Endodermal cell (in vitro differentiated cells): ENCODE data around the gene VTI1A. TPM values are rescaled to one million over a fixed set of nuclear protein-coding genes. Genes with fewer than 3 reads are reported as not detected.

Experiments used
- DNase-seq: peaks from one replicate; pipeline ENCODE4 v3.0.0-alpha.2; 2017
- H3K27ac ChIP-seq: 2 replicates; pipeline ENCODE4 v1.5.1; 2013; ENCODE audit warnings: mild to moderate bottlenecking, low read depth, low read length, moderate library complexity
- H3K27me3 ChIP-seq: 2 replicates; pipeline ENCODE4 v1.6.1; 2013; ENCODE audit warnings: mild to moderate bottlenecking, low read length, moderate library complexity; ENCODE audit not compliant: insufficient read depth, control insufficient read depth, poor library complexity, severe bottlenecking
- H3K36me3 ChIP-seq: 2 replicates; pipeline ENCODE4 v1.7.0; 2013; ENCODE audit warnings: mild to moderate bottlenecking, low read length, moderate library complexity; ENCODE audit not compliant: control insufficient read depth, insufficient read depth
- H3K4me1 ChIP-seq: one replicate; pipeline ENCODE4 v1.7.0; 2013; ENCODE audit warnings: low read length; ENCODE audit not compliant: control insufficient read depth, insufficient read depth
- H3K4me3 ChIP-seq: 2 replicates; pipeline ENCODE4 v1.5.1; 2013; ENCODE audit warnings: mild to moderate bottlenecking, low read length, moderate library complexity
- H3K9ac ChIP-seq: 2 replicates; pipeline ENCODE4 v1.6.1; 2013; ENCODE audit warnings: mild to moderate bottlenecking, low read length, moderate library complexity; ENCODE audit not compliant: poor library complexity, severe bottlenecking; ENCODE audit errors: extremely low read depth
- H3K9me3 ChIP-seq: 2 replicates; pipeline ENCODE4 v1.6.1; 2013; ENCODE audit warnings: mild to moderate bottlenecking, low read length, moderate library complexity; ENCODE audit not compliant: control insufficient read depth
- H3K27ac Mint-ChIP-seq: 2 replicates; pipeline ENCODE4 v1.8.0; 2020; ENCODE audit warnings: mixed read lengths
- H3K27me3 Mint-ChIP-seq: 2 replicates; pipeline ENCODE4 v1.8.0; 2021; ENCODE audit warnings: mild to moderate bottlenecking, mixed read lengths; ENCODE audit not compliant: insufficient read depth
- H3K36me3 Mint-ChIP-seq: 2 replicates; pipeline ENCODE4 v1.8.0; 2020; ENCODE audit warnings: low read depth, mixed read lengths
- H3K4me1 Mint-ChIP-seq: 2 replicates; pipeline ENCODE4 v1.8.0; 2020; ENCODE audit warnings: mixed read lengths
- H3K4me3 Mint-ChIP-seq: 2 replicates; pipeline ENCODE4 v1.8.0; 2020; ENCODE audit warnings: mild to moderate bottlenecking, moderate library complexity, mixed read lengths
- H3K9me3 Mint-ChIP-seq: 2 replicates; pipeline ENCODE4 v1.8.0; 2020; ENCODE audit warnings: mild to moderate bottlenecking, mixed read lengths
- WGBS, 2 experiments: methylation state at CpG; one replicate each; pipeline versions ENCODE4 v1.1.5 to v1.1.7; 2013; ENCODE audit warnings: missing lambda C conversion rate in 2 of 2, mixed read lengths in 1 of 2; ENCODE audit not compliant: insufficient coverage in 1 of 2, insufficient read length in 1 of 2; 5-methylcytosine and 5-hydroxymethylcytosine counted together
- total RNA-seq, 2 donors: library from RNA; stranded (reverse); fragmentation: NEBNext Ultra II Directional in 1 of 2; extraction: Animal tissue kit (Norgen Biotek cat#: 25700) in 1 of 2; gene quantifications; 2 replicates in 1 of 2; 3 replicates in 1 of 2; pipeline ENCODE4 v1.2.1, GENCODE V29; 2021
- TF ChIP-seq, protein P1 (sequence below): fragments of 200-600 bp; sonication (generic); conservative IDR thresholded peaks from 2 replicates; pipeline ENCODE4 v1.5.0; 2021; ENCODE audit warnings: antibody characterized with exemption, mild to moderate bottlenecking

Gene VTI1A
- total RNA-seq, 2 donors from 2014 or later = 27.0 to 29.9 TPM

- Mint-ChIP-seq H3K27me3 (no peaks in the 10 kb centered on the region), H3K27ac (no peak overlapping the region), H3K9me3 (no peaks in the 10 kb centered on the region), H3K4me3 (no peak overlapping the region), H3K4me1 (no peaks in the 10 kb centered on the region), H3K36me3 (peaks cover 2% of the 10 kb centered on the region)
- Histone ChIP-seq H3K9me3 (no peaks in the 10 kb centered on the region), H3K27ac (no peak overlapping the region), H3K9ac (no peak overlapping the region), H3K4me3 (no peak overlapping the region), H3K36me3 (no peaks in the 10 kb centered on the region), H3K27me3 (no peaks in the 10 kb centered on the region), H3K4me1 (no peaks in the 10 kb centered on the region)
- TF ChIP-seq, protein P1, sequence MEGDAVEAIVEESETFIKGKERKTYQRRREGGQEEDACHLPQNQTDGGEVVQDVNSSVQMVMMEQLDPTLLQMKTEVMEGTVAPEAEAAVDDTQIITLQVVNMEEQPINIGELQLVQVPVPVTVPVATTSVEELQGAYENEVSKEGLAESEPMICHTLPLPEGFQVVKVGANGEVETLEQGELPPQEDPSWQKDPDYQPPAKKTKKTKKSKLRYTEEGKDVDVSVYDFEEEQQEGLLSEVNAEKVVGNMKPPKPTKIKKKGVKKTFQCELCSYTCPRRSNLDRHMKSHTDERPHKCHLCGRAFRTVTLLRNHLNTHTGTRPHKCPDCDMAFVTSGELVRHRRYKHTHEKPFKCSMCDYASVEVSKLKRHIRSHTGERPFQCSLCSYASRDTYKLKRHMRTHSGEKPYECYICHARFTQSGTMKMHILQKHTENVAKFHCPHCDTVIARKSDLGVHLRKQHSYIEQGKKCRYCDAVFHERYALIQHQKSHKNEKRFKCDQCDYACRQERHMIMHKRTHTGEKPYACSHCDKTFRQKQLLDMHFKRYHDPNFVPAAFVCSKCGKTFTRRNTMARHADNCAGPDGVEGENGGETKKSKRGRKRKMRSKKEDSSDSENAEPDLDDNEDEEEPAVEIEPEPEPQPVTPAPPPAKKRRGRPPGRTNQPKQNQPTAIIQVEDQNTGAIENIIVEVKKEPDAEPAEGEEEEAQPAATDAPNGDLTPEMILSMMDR = no peak
- DNase-seq = no peak
- 92 to 98% methylated on average over 4 of the region's 4 CpGs for WGBS, 2 experiments
Observed at GRCh38 chr10:112507988-112508387, 61.0 kb downstream of the VTI1A start.

DNA sequence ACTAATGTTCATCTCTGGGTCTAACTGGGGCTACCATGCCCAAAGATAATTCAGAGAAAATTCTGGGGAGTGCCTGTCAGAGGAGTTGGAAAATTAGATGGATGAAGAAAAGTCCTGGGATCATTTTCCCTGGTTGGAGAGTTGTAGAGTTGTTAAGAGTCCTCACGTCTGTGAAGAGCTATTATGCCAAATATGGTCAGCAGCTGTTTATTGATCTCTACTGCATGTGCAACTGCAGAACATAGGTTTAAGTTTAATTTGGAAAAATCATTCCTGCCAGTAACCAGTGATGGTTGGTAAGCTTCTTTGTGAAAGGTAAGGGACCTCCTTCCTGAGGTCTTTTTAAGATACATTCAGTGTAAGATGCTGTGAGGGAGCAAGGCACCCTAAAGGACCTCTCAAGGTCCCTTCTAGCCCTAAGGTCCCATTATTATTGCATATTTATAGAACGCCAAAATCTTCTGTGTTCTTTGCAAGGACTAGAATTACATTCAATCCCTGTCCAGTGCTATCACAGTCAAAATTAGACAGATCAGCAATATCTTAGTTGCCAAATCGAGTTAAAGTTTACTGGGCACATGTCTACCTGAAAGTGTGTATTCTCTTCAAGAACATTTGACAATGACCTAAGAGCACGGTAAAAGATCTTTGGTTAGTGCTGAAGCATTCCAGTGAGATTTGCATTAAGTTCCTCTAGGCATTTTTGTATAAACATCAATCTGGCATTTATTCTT lies 62.7 kb downstream of the VTI1A start:
- no peak overlapping the region for H3K4me3 ChIP-seq
- Mint-ChIP-seq H3K36me3 (peaks cover 2% of the 10 kb centered on the region), H3K9me3 (no peaks in the 10 kb centered on the region), H3K27me3 (no peaks in the 10 kb centered on the region), H3K27ac (no peak overlapping the region), H3K4me3 (no peak overlapping the region), H3K4me1 (no peaks in the 10 kb centered on the region)
- H3K9ac ChIP-seq = no peak overlapping the region
- TF ChIP-seq, protein P1 = no peak
- H3K27me3 ChIP-seq = no peaks in the 10 kb centered on the region
- no peak overlapping the region for H3K27ac ChIP-seq
- no peaks in the 10 kb centered on the region for H3K9me3 ChIP-seq
- no peak for DNase-seq
- no peaks in the 10 kb centered on the region for H3K4me1 ChIP-seq
- WGBS, 2 experiments = 92 to 97% methylated on average over 4 of the region's 4 CpGs
- no peaks in the 10 kb centered on the region for H3K36me3 ChIP-seq

GRCh38 chr10:112510384-112510783 lies 63.4 kb downstream of the VTI1A start:
- Mint-ChIP-seq H3K27ac (no peak overlapping the region), H3K4me3 (no peak overlapping the region), H3K36me3 (peaks cover 2% of the 10 kb centered on the region), H3K4me1 (peaks cover 1% of the 10 kb centered on the region), H3K27me3 (no peaks in the 10 kb centered on the region), H3K9me3 (no peaks in the 10 kb centered on the region)
- TF ChIP-seq, protein P1 = no peak
- no peaks in the 10 kb centered on the region for H3K36me3 ChIP-seq
- no peak overlapping the region for H3K4me3 ChIP-seq
- H3K9me3 ChIP-seq = no peaks in the 10 kb centered on the region
- no peak overlapping the region for H3K9ac ChIP-seq
- 100% methylated on average over 4 of the region's 4 CpGs; no CpG with 5 or more reads in 1 of the 2 experiments for WGBS, 2 experiments
- no peak for DNase-seq
- no peak overlapping the region for H3K27ac ChIP-seq
- H3K4me1 ChIP-seq = no peaks in the 10 kb centered on the region
- H3K27me3 ChIP-seq = no peaks in the 10 kb centered on the region
